HepG2 (cell line): ENCODE measurements around the gene ACBD6. TPM values are rescaled to one million over a fixed set of nuclear protein-coding genes. Genes with fewer than 3 reads are reported as not detected.

Experiments used
- FOXO1 ChIP-seq: sonication (generic); formaldehyde crosslinking; IDR thresholded peaks from 2 replicates; pipeline ENCODE4 v1.4.0; 2020; ENCODE audit warnings: missing genetic modification reagents
- HNRNPK ChIP-seq: fragments of 200-400 bp; formaldehyde crosslinking; IDR thresholded peaks from 2 replicates; pipeline ENCODE4 v1.6.1; 2018; ENCODE audit warnings: low read length, low read depth, moderate library complexity, mild to moderate bottlenecking; ENCODE audit not compliant: poor library complexity, severe bottlenecking
- MAFF ChIP-seq: IDR thresholded peaks from 2 replicates; pipeline ENCODE4 v1.6.1; 2011; ENCODE audit warnings: low read depth, low read length, improper control_type of control experiment
- MXI1 ChIP-seq: IDR thresholded peaks from 3 replicates; pipeline ENCODE4 v1.6.1; 2012; ENCODE audit warnings: low read depth, low read length, inconsistent platforms, borderline replicate concordance
- NPAS2 ChIP-seq: sonication (generic); formaldehyde crosslinking; IDR thresholded peaks from 2 replicates; pipeline ENCODE4 v1.8.0; 2022; ENCODE audit warnings: mild to moderate bottlenecking, missing genetic modification reagents, borderline replicate concordance
- SMAD1 ChIP-seq: sonication (generic); formaldehyde crosslinking; IDR thresholded peaks from 2 replicates; pipeline ENCODE4 v1.4.0; 2020; ENCODE audit warnings: missing genetic modification reagents, low read depth, mild to moderate bottlenecking, borderline replicate concordance
- TAF15 ChIP-seq: fragments of 200-400 bp; formaldehyde crosslinking; IDR thresholded peaks from one replicate; pipeline ENCODE4 v1.6.1; 2018; ENCODE audit warnings: mild to moderate bottlenecking, low read depth, low read length; ENCODE audit not compliant: poor library complexity, severe bottlenecking
- ZNF12 ChIP-seq: sonication (generic); formaldehyde crosslinking; IDR thresholded peaks from 2 replicates; pipeline ENCODE4 v1.5.0; 2020; ENCODE audit warnings: missing genetic modification reagents
- ZNF253 ChIP-seq: sonication (generic); formaldehyde crosslinking; IDR thresholded peaks from 2 replicates; pipeline ENCODE4 v1.8.0; 2022; ENCODE audit warnings: mild to moderate bottlenecking, missing genetic modification reagents, borderline replicate concordance
- ZNF557 ChIP-seq: sonication (generic); formaldehyde crosslinking; IDR thresholded peaks from 2 replicates; pipeline ENCODE4 v1.4.0; 2020; ENCODE audit warnings: missing genetic modification reagents
- ZSCAN31 ChIP-seq: sonication (generic); formaldehyde crosslinking; IDR thresholded peaks from 2 replicates; pipeline ENCODE4 v1.5.0; 2020; ENCODE audit warnings: low read depth, mild to moderate bottlenecking, missing genetic modification reagents
- polyA plus RNA-seq, 8 experiments: library from polyadenylated mRNA; depleted of rRNA in 3 of 8; stranded (reverse) in 7 of 8; unstranded in 1 of 8; fragments of >200 nt; fragmentation: Illumina TruSeq in 4 of 8; extraction: Trizol in 4 of 8; gene quantifications; 2 replicates each; pipeline versions ENCODE4 v1.2.1 to v1.2.3, GENCODE V29; 2011 to 2016; ENCODE audit warnings: low read depth in 4 of 8, missing spikeins in 1 of 8, mixed read lengths in 1 of 8; ENCODE audit not compliant: insufficient read depth in 1 of 8
- total RNA-seq, 5 experiments: library from RNA; depleted of rRNA; stranded (reverse); fragments of >200 nt; fragmentation: Illumina TruSeq; extraction: Trizol; gene quantifications; 2 replicates each; pipeline ENCODE4 v1.2.3, GENCODE V29; 2016; ENCODE audit warnings: low read depth in 1 of 5
- TF ChIP-seq, protein P1 (sequence below), 2 experiments: IDR thresholded peaks; 2 replicates each; pipeline ENCODE4 v1.6.1; 2011 to 2012; ENCODE audit warnings: low read length in 2 of 2, borderline replicate concordance in 1 of 2, low read depth in 1 of 2, mild to moderate bottlenecking in 1 of 2, moderate library complexity in 1 of 2
- TF ChIP-seq, protein P2 (sequence below): sonication (generic); formaldehyde crosslinking; IDR thresholded peaks from 2 replicates; pipeline ENCODE4 v1.5.0; 2020; ENCODE audit warnings: missing genetic modification reagents
- TF ChIP-seq, protein P3 (sequence below): IDR thresholded peaks from 2 replicates; pipeline ENCODE4 v1.6.1; 2016; ENCODE audit warnings: missing genetic modification reagents, missing compliant biosample characterization
- TF ChIP-seq, protein P4 (sequence below): sonication (generic); formaldehyde crosslinking; IDR thresholded peaks from 2 replicates; pipeline ENCODE4 v1.4.0; 2020; ENCODE audit warnings: mild to moderate bottlenecking, missing genetic modification reagents
- TF ChIP-seq, protein P5 (sequence below): sonication (generic); formaldehyde crosslinking; IDR thresholded peaks from 2 replicates; pipeline ENCODE4 v1.5.0; 2020; ENCODE audit warnings: mild to moderate bottlenecking, missing genetic modification reagents
- TF ChIP-seq, protein P6 (sequence below): sonication (generic); formaldehyde crosslinking; IDR thresholded peaks from 2 replicates; pipeline ENCODE4 v1.4.0; 2020; ENCODE audit warnings: missing genetic modification reagents, borderline replicate concordance

Gene ACBD6
- total and polyA plus RNA-seq, 2 of the 13 experiments (the other 11 are each of a cell fraction or from before 2014, with no cell fraction given), result 33.5 to 47.2 TPM

DNA sequence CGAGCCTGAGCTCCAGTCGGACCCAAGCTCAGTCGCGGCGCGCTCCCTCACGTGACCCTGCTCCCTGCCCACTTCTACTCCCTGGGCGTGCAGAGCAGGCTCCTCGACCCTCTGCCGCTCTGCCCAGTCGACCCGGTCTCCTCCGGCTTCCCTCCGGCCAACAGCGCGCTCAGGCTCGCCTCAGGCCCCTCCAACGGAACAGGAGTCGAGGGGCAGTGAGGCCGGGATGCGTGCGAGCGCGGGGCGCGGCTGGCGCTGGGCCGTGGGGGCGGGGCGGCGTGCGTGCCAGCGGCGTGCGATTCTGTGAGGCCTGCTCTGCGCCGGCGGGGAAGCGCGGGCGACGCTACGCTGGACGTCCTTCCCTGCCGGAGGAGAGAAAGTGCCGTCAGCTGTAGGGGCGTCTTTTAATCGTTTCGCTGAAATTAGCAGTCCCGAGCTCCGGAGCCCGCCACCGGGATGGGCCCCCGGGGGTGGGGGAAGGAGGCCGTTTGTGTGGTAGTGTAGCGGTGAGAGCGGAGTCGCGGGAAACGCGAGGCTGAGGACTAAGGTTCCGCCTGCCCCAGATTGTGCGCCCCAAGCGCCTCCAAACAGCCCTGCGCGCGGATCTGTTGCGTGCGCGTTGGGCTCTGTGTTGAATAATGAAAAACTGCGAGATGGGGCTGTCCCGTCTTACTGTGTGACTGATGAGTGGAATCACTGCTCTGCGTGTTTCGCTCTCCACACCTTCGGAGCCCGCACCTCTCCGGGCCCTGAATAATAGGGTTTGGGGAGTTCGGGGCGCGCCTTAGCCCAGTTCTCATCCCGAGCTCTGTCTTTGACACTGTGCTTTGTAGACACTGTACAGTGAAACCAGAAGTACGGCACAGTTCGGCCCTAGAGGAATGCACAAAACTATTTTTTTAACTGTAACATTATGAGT lies at the start of gene ACBD6 (continued):
- TF ChIP-seq, protein P1, sequence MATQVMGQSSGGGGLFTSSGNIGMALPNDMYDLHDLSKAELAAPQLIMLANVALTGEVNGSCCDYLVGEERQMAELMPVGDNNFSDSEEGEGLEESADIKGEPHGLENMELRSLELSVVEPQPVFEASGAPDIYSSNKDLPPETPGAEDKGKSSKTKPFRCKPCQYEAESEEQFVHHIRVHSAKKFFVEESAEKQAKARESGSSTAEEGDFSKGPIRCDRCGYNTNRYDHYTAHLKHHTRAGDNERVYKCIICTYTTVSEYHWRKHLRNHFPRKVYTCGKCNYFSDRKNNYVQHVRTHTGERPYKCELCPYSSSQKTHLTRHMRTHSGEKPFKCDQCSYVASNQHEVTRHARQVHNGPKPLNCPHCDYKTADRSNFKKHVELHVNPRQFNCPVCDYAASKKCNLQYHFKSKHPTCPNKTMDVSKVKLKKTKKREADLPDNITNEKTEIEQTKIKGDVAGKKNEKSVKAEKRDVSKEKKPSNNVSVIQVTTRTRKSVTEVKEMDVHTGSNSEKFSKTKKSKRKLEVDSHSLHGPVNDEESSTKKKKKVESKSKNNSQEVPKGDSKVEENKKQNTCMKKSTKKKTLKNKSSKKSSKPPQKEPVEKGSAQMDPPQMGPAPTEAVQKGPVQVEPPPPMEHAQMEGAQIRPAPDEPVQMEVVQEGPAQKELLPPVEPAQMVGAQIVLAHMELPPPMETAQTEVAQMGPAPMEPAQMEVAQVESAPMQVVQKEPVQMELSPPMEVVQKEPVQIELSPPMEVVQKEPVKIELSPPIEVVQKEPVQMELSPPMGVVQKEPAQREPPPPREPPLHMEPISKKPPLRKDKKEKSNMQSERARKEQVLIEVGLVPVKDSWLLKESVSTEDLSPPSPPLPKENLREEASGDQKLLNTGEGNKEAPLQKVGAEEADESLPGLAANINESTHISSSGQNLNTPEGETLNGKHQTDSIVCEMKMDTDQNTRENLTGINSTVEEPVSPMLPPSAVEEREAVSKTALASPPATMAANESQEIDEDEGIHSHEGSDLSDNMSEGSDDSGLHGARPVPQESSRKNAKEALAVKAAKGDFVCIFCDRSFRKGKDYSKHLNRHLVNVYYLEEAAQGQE (IDR thresholded peaks at IDR 0.05; ENCODE audit: borderline replicate concordance in 1 of 2, low read depth in 1 of 2, low read length in 2 of 2), result peak in 1 of 2 experiments; percentile 51; a peak in 1 of 4 replicates
- TF ChIP-seq, protein P2, sequence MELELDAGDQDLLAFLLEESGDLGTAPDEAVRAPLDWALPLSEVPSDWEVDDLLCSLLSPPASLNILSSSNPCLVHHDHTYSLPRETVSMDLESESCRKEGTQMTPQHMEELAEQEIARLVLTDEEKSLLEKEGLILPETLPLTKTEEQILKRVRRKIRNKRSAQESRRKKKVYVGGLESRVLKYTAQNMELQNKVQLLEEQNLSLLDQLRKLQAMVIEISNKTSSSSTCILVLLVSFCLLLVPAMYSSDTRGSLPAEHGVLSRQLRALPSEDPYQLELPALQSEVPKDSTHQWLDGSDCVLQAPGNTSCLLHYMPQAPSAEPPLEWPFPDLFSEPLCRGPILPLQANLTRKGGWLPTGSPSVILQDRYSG (CRISPR knock-in tag), result peak; percentile 87
- TF ChIP-seq NPAS2, result no peak; the same call in 1 of the 2 replicates
- TF ChIP-seq, protein P3, sequence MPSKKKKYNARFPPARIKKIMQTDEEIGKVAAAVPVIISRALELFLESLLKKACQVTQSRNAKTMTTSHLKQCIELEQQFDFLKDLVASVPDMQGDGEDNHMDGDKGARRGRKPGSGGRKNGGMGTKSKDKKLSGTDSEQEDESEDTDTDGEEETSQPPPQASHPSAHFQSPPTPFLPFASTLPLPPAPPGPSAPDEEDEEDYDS (CRISPR knock-in tag), result peak; percentile 59; the same call in 1 of the 2 replicates
- peak; percentile 97; the same call in 1 of the 2 replicates for TF ChIP-seq SMAD1 (CRISPR knock-in tag)
- TF ChIP-seq HNRNPK, result peak; percentile 52
- TF ChIP-seq, protein P4, sequence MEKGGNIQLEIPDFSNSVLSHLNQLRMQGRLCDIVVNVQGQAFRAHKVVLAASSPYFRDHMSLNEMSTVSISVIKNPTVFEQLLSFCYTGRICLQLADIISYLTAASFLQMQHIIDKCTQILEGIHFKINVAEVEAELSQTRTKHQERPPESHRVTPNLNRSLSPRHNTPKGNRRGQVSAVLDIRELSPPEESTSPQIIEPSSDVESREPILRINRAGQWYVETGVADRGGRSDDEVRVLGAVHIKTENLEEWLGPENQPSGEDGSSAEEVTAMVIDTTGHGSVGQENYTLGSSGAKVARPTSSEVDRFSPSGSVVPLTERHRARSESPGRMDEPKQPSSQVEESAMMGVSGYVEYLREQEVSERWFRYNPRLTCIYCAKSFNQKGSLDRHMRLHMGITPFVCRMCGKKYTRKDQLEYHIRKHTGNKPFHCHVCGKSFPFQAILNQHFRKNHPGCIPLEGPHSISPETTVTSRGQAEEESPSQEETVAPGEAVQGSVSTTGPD (CRISPR knock-in tag), result no peak
- no peak for TF ChIP-seq TAF15
- TF ChIP-seq ZSCAN31 (CRISPR knock-in tag), result peak; percentile 95
- 0 out of 2 replicates have a peak, but pooled peaks have one; percentile 39 for TF ChIP-seq ZNF12
- peak; percentile 66; the same call in 2 of the 3 replicates for TF ChIP-seq MXI1
- TF ChIP-seq MAFF, result no peak
- no peak for TF ChIP-seq FOXO1 (CRISPR knock-in tag)
- TF ChIP-seq, protein P5, sequence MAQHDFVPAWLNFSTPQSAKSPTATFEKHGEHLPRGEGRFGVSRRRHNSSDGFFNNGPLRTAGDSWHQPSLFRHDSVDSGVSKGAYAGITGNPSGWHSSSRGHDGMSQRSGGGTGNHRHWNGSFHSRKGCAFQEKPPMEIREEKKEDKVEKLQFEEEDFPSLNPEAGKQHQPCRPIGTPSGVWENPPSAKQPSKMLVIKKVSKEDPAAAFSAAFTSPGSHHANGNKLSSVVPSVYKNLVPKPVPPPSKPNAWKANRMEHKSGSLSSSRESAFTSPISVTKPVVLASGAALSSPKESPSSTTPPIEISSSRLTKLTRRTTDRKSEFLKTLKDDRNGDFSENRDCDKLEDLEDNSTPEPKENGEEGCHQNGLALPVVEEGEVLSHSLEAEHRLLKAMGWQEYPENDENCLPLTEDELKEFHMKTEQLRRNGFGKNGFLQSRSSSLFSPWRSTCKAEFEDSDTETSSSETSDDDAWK (CRISPR knock-in tag), result no peak
- TF ChIP-seq ZNF557 (CRISPR knock-in tag), result peak; percentile 89; the same call in 1 of the 2 replicates
- TF ChIP-seq, protein P6, sequence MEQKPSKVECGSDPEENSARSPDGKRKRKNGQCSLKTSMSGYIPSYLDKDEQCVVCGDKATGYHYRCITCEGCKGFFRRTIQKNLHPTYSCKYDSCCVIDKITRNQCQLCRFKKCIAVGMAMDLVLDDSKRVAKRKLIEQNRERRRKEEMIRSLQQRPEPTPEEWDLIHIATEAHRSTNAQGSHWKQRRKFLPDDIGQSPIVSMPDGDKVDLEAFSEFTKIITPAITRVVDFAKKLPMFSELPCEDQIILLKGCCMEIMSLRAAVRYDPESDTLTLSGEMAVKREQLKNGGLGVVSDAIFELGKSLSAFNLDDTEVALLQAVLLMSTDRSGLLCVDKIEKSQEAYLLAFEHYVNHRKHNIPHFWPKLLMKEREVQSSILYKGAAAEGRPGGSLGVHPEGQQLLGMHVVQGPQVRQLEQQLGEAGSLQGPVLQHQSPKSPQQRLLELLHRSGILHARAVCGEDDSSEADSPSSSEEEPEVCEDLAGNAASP (CRISPR knock-in tag), result no peak; the same call in 1 of the 2 replicates
- TF ChIP-seq ZNF253 (CRISPR knock-in tag), result peak; percentile 96
